ENCODE measurements around the gene NAALADL2. TPM values are rescaled to one million over a fixed set of nuclear protein-coding genes. Genes with fewer than 3 reads are reported as not detected.
"Not testable (repeated sequence)": the region's sequence is repeated elsewhere in the genome, so short reads cannot be mapped to it uniquely, and the experiment has no call there.

NAALADL2 gene
- total RNA-seq, 1 donor from 2014 or later = 59.2 TPM

DNA sequence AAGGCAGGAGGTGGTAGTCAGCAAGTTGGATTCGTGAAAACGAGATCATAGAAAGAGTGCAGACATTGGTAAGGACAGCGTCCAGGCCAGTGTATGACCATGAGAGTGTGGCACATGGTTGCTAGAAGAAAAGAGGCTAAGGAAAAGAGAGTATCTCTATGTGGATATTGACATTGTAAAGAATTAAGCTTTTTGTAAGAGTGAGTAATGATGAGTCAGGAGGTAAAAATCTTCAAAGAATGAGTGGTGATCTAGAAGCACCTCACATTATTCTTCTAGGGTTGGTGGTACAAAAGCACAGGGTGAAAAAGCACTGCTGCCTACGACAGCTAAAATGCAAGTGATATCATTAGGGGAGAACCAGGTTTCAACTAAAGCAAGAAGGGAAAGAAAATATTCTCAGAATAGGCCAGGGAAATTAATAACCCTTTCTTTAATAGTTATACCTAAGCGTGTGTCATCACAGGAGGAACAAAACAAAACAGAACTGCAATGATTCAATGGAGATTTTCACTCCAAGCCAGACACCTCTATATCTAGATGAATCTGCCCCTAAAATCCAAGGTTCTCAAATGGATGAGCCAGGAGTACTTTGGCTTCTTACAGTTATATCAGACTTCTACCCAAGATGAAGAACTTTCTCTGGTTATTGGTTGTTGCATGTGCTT lies 884.7 kb downstream of the NAALADL2 start:
- no peak for DNase-seq (ENCODE audit: low spot score)

DNA sequence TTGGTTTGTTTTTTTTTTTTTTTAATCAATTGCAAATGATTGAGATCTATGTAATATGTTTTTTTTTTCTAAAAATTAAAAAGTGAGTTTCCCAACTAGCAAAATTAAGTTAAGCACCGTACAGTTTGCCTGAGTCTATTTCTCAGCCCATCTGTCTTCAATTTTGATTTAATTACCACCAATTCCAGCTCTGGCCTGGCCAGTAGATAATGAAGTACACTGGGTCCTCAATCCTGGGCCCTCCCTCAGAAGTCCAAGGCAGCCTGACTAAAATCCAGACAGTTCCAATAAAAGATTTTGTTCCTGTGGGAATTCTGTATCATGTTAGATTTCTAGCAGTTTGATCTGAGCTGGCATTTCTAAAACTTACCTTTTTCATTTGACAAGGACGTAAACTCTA lies 887.2 kb downstream of the NAALADL2 start:
- no peak for DNase-seq (ENCODE audit: low spot score)

DNA sequence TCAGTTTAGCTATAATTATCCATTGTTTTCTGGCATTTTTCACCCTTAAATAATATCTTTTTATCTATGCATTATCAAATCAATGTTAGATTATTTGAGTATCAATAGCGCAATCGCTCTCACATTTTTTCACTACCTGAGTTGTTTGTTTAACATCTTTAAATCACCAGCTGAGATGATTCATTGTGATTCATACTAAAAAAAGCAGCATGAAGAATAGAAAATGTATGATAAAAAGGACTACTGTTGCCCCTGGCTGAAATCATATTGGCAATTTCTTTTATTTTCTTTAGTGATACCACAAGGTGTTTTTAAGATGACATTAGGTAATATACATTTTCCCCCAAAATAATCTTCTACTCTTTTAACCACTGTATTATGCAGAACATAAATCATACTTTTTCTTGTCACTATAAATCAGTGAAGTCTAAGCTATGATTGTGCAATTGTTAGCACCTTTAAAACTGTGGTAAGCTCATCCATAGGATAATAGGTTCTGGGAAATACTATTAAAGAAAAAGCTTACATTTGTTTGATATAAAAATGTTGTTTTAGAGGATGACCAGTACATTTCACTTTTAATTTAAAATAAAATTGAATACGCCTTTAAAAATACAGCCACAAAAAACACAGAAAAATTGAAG lies 889.1 kb downstream of the NAALADL2 start:
- DNase-seq (ENCODE audit: low spot score) = no peak

DNA sequence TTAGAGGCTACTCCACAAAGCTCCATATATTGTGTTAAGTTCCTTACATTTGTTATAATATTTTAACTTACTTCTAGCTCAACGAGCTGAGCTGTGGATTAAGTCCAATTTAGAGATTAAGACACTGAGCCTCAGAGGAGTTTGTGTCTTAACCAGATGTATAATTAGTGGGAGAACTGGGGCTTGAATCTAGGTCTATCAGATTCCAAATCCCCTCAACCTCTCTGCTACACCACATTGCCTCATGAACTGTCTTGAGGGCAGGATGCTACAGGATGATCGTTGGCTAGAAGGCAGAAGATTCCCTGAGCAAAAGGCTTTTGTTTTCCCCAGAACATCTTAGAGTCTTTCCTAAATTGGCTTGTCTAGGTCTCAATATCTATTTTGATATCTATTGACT lies 890.8 kb downstream of the NAALADL2 start:
- DNase-seq (ENCODE audit: low spot score) = no peak

DNA sequence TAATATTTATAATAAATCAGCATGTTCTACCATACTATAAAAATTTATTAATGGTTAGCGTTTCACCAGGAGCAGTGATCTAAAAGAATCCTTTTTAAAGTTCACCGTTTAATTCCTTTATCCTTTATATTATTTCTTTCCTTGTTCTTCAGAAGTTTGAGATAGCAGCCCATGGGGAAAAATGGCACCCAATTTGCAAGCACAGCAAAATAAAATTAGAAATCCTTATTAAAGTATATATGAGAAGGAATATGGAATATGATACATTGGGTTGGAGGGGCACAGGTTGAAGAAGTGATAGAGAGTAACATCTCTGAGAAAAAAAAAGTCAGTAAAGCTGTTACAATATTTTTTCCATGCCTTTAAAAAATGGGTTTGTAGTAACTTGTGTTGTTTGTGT lies 892.0 kb downstream of the NAALADL2 start:
- no peak for DNase-seq (ENCODE audit: low spot score)

DNA sequence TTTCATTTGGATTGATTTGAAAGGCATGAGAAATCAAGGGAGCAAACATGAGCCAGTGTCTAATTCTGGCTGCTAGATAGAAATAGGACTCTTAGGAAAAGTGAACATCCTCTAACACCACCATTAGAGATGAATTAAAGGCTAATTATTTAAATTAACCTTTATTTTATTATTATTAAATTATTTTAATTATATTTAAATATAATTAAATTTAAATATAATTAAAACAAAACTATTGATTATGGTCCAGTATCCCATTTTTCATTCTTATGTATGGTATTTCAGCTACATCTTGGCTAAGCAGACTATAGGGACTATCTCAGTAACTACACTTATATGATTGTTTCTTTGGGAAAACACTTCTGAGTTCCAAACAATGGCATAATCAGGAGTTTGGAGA lies 904.8 kb downstream of the NAALADL2 start:
- no peak for DNase-seq (ENCODE audit: low spot score)

DNA sequence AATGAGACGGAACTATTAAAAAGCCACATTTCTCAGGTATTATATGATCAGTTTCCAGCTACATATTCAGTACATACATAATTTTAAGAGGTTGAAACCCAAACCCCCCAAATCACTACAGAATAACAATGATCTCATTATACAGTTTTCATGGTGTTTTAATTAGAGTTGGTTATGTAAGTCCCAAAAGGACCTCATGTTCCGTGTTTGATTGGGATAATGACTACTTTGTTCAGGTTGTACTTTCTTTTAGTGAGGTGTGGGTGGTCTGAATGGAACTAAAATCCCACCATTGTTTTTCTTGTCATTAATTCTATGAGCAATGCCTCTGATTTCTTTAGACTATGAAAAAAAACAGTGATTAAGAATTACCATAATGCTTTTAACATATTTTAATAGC lies 905.6 kb downstream of the NAALADL2 start:
- DNase-seq (ENCODE audit: low spot score) = no peak

DNA sequence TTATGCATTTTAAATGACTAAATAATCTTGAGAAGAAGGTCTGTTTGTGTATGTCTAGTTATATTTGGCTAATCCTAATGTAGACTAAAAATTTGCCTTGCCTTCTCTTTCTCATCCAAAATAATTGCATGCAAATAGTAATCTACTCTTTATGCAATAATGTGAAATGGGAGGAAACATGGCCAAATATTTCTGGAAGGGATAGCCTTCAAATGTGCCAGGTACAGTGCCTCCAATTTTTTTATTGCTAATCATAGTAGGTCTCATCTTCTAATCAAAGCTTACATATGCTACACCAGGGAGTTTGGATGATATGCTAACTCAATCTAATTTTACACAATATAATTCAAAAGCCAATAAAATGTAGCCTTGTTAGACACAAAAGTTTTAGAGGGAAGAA lies 911.3 kb downstream of the NAALADL2 start:
- DNase-seq (ENCODE audit: low spot score) = no peak

DNA sequence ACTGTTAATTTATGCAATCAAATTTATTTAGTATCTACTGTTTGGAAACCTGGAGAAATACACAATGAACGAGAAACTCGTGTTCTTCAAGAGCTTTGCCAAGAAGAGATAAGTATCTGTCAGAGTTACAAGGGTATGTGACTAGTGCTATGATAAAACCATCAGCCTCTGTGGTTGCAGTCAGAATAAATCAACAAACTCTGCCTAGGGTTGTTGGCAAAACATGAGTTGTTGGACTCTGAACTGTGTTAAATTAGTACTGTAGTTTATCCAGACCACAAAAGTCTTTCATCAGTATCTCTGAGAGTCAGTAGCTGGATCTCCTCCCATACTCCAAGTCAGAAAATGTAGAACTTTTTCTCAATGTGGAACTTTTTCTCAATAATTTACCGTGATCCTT lies 918.4 kb downstream of the NAALADL2 start:
- DNase-seq (ENCODE audit: low spot score) = no peak

DNA sequence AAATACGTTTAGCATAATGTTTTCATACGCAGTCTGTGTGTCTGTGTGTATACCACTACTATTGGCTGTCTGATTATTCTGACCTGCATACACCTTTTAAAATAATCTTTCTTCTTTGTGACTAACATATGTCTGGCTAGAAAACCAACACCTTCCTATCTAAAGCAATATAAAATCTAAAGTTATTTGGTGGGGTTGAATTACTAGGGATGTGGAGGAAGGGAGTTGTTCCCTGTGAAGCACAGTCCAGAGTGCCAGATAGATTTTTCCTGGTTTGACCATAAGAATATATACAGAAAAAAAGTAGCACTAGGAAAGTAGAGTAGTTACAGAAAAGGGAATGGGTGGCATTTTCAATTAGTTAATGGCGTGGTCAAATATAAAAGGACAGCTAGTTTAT lies 918.8 kb downstream of the NAALADL2 start:
- no peak for DNase-seq (ENCODE audit: low spot score)

DNA sequence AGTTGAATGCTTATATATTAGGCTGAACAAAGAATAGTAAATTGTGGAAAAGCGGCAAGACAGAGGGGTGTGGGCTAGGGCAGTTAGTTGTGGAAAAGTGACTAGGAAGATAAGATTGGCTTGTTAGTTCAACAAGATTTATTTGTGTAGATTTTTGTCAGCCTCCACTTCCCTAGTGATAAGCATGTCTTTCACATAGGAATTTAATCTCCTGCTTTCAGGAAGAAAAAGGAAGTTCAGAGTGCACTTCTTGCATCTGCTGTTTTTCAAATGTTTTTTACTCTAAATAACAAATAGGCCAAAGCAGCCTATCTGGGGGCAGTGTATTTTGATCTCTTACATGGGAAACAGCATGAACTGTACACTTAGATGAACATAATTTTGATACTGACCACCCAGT lies 919.9 kb downstream of the NAALADL2 start:
- no peak for DNase-seq (ENCODE audit: low spot score)

DNA sequence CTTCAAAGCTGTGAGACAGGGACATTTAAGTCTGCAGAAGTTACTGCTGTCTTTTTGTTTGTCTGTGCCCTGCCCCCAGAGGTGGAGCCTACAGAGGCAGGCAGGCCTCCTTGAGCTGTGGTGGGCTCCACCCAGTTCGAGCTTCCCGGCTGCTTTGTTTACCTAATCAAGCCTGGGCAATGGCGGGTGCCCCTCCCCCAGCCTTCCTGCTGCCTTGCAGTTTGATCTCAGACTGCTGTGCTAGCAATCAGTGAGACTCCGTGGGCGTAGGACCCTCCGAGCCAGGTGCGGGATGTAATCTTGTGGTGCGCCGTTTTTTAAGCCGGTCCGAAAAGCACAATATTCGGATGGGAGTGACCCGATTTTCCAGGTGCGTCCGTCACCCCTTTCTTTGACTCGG lies 928.0 kb downstream of the NAALADL2 start:
- not testable (repeated sequence) for DNase-seq (ENCODE audit: low spot score)

DNA sequence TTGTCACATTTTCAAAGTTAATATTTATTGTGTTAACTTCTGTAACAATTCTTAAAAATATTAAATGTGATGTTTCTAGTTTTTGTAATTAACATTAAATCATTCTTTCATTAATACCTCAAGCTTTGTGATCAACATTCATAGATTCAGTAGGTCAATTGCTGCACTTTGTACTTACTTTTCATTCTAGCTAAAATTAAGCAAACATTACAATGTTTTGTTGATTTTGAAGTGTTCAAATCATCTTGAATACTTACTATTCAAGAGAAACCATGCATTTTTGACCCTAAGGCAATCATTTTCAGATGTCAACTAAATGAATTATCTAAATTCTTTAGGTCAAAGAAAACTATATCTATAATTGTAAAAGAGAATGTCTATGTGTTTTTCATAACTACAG lies 933.1 kb downstream of the NAALADL2 start:
- DNase-seq (ENCODE audit: low spot score) = no peak

DNA sequence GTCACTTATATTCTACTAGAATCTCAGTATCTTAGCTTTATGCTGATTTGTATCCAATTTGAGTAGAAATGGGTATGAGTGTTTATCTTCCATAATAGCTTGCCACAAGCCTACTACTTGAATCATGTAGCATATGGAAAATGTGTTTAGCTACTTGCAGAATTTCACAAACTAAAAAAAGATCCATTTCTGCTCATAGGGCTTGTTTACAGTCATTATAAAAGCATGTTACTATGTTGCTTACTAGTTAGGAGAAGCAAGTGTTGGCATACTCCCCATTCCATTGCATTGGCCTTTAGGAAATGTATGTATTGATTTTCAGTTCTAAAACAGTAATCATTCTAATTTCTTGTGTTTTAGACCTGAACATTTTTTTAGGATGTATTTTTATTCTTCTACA lies 939.2 kb downstream of the NAALADL2 start:
- no peak for DNase-seq (ENCODE audit: low spot score)

DNA sequence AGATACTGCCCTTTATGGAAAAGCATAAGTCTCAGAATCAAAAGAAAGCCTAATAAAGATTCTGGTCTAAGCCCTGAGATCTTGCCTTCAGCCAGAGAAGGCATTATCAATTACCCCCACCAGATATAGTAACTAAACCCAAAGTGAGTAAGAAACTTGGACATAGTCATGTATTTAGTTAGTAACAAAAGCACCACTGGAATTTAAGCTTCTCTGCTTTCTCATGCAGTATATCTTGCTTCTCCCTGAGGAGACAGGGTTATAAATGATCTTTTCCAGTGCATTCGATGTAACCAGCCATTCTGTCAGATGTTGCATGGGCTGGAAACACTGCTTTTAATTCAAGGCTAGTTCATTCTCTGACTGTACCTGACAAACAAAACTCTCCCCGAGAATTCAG lies 946.7 kb downstream of the NAALADL2 start:
- no peak for DNase-seq (ENCODE audit: low spot score)

DNA sequence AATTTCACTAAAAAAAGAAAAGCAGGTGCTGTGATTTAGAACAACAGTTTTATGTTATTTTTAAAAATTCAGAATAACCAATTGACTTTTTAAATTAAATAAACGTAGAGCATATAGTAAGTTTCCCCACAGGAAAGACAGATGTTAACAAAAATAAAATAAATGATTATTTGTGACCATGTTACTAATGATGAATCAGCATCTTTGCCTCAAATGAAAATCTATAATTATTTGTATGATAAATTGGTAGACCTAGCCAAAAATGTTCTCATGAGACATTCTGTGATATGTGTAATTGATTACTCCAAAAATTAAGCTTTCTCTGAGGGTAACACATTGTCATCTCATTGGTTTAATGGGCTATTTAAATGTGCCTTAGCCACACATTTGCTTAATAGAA lies 948.0 kb downstream of the NAALADL2 start:
- no peak for DNase-seq (ENCODE audit: low spot score)

DNA sequence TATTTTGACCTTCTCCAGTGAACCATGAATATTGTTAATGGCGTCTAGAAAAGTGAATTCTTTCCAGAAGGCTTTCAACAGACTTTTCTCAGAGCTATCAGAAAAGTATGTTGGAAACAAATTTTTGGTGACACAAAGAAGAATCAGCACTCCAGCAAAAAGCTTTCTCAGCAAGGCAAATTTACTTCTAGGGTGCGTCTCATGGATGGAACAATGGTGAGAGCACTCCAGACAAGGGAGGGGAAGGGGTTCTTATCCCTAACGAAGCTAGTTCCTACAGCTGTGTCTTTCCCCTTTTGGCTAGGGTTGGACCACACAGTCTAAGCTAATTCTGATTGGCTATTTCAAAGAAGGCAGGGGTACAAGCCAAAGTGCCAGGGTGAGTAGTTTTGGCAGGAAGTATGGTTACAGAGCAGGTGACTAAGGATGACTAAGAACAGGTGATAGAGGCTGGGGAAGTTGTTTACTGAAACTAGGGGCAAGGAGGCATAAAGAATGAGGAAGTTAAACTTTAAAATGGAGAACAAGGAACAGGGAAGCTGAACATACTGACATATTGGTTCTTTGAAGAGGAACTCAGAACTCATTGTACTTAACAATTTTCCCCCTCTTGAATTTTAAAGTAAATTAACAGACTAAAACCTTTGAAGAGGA lies 959.8 kb downstream of the NAALADL2 start:
- DNase-seq (ENCODE audit: low spot score) = no peak

DNA sequence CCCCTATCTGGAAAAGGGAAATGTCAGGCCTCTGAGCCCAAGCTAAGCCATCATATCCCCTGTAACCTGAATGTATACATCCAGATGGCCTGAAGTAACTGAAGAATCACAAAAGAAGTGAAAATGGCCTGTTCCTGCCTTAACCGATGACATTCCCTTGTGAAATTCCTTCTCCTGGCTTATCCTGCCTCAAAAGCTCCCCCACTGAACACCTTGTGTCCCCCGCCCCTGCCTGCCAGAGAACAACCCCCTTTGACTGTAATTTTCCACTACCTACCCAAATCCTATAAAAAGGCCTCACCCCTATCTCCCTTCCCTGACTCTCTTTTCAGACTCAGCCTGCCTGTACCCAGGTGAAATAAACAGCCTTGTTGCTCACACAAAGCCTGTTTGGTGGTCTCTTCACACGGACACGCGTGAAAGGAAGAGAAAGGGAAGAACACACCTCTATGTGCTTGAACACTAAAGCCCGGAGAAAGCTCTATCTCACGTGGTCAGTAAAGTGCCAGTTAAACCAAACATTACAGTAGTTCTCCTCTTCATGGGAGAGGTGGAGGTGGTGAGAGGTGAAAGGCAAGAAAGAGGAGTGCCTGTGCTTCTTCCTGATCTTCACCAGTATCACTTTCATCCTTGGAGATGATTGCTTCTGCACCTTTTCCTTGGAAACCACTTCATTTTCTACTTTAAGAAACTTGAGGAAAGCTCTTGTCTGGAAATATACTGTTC lies 963.8 kb downstream of the NAALADL2 start:
- DNase-seq (ENCODE audit: low spot score) = not testable (repeated sequence)

DNA sequence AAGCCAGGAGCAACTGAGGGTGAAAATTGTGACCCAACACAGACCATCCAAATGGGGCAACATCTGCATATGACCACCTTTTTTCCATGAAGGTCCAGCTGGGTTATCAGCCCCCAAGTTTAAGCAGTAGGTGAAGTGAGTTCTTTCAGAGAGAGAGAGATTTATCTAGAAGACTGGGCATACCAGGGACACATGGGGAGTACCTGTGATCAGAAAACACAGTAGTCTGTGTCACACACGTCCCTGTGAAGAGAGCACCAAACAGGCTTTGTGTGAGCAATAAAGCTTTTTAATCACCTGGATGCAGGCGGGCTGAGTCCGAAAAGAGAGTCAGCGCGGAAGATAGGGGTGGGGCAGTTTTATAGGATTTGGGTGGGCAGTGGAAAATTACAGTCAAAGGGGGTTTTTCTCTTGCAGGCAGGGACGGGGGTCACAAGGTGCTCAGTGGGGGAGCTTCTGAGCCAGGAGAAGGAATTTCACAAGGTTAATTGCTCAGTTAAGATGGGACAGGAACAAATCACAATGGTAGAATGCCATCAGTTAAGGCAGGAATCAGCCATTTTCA lies 966.0 kb downstream of the NAALADL2 start:
- DNase-seq (ENCODE audit: low spot score) = not testable (repeated sequence)

DNA sequence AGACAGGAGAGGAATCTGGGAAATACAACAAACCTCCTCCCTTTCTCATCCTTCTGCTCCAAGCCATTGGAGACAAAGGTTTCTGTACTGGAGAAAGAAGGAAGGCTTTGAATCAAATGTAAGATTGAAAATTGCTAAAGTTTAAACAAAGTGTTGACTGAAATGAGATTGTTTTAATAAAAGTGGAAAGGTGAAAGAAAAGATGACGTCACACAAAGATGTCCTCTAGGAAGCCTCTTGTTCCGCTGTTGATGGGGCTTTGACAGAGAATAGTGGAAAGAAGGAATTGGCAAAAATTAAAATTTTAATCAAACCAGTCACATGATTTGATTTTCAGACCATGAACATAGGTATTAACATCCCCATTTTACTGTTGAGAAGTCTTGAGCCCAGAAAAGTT lies 967.6 kb downstream of the NAALADL2 start:
- no peak for DNase-seq (ENCODE audit: low spot score)

DNA sequence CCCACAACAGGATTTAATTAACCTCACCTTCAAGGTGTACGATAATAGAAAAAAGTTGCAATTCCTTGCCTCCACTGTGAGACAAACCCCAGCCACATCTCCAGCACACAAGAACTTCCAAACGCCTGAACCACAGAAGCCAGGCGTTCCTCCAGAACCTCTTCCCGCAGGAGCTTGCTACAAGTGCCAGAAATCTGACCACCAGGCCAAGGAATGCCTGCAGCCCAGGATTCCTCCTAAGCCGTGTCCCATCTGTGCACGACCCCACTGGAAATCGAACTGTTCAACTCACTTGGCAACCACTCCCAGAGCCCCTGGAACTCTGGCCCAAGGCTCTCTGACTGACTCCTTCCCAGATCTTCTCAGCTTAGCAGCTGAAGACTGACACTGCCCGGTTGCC lies 970.7 kb downstream of the NAALADL2 start:
- DNase-seq (ENCODE audit: low spot score) = not testable (repeated sequence)

DNA sequence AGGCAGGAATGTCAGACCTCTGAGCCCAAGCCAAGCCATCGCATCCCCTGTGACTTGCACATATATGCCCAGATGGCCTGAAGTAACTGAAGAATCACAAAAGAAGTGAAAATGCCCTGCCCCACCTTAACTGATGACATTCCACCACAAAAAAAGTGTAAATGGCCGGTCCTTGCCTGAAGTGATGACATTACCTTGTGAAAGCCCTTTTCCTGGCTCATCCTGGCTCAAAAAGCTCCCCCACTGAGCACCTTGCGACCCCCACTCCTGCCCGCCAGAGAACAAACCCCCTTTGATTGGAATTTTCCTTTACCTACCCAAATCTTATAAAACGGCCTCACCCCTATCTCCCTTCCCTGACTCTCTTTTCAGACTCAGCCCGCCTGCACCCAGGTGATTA lies 976.6 kb downstream of the NAALADL2 start:
- not testable (repeated sequence) for DNase-seq (ENCODE audit: low spot score)
